HK-2 (cell line): ENCODE results near the gene H19.

Experiments
- DNase-seq: peaks from one replicate; pipeline ENCODE4 v3.0.0-alpha.2; 2018; ENCODE audit not compliant: unreplicated experiment

Gene H19

GRCh38 chr11:1997755-1998154 lies at the start of gene H19:
Gene H19 (minus strand): TSS chr11:1997842.
- DNase-seq, result no peak

GRCh38 chr11:2041963-2042362 lies 44.3 kb upstream of the H19 start:
- no peak for DNase-seq

GRCh38 chr11:2041153-2041552 lies 43.5 kb upstream of the H19 start:
- DNase-seq, result no peak

- no peak for DNase-seq
These were observed 41.6 kb upstream of the H19 start for GRCh38 chr11:2039198-2039759.

- no peak for DNase-seq
These were observed 39.3 kb upstream of the H19 start for GRCh38 chr11:2036863-2037486.

- DNase-seq, result no peak
These were observed 37.7 kb upstream of the H19 start for GRCh38 chr11:2035382-2035781.

GRCh38 chr11:2031058-2031457 lies 33.4 kb upstream of the H19 start:
- DNase-seq, result no peak

- DNase-seq, result no peak
These were observed 30.1 kb upstream of the H19 start for GRCh38 chr11:2027708-2028107.

GRCh38 chr11:2015025-2015424 lies 17.4 kb upstream of the H19 start:
- DNase-seq, result no peak

- no peak for DNase-seq
These were observed 14.8 kb upstream of the H19 start for GRCh38 chr11:2012440-2012839.

GRCh38 chr11:2004466-2004865 lies 6.8 kb upstream of the H19 start:
- DNase-seq, result no peak

GRCh38 chr11:2002807-2003206 lies 5.2 kb upstream of the H19 start:
- no peak for DNase-seq

GRCh38 chr11:2002042-2002776 lies 4.6 kb upstream of the H19 start:
- DNase-seq, result no peak

GRCh38 chr11:1998861-1999260 lies 1.2 kb upstream of the H19 start:
- DNase-seq, result no peak

- no peak for DNase-seq
These were observed 648 bp upstream of the H19 start for GRCh38 chr11:1998290-1998689.

- DNase-seq, result no peak
These were observed 3.5 kb downstream of the H19 start for GRCh38 chr11:1994121-1994520.

- DNase-seq, result no peak
These were observed 5.5 kb downstream of the H19 start for GRCh38 chr11:1992111-1992510.

- DNase-seq, result no peak
These were observed 6.6 kb downstream of the H19 start for GRCh38 chr11:1990872-1991578.

- DNase-seq, result no peak
These were observed 7.7 kb downstream of the H19 start for GRCh38 chr11:1989953-1990352.

GRCh38 chr11:1988667-1989317 lies 8.8 kb downstream of the H19 start:
- DNase-seq, result no peak

- DNase-seq, result no peak
These were observed 9.5 kb downstream of the H19 start for GRCh38 chr11:1988174-1988573.

- no peak for DNase-seq
These were observed 10.6 kb downstream of the H19 start for GRCh38 chr11:1987024-1987423.
